HCT116 (cell line): ENCODE data around the gene CHN1.

Experiments
- CEBPB ChIP-seq: IDR thresholded peaks from 2 replicates; pipeline ENCODE4 v1.6.1; 2012; ENCODE audit warnings: low read depth
- POLR2A ChIP-seq: IDR thresholded peaks from 2 replicates; pipeline ENCODE4 v1.7.0; 2011; ENCODE audit warnings: borderline replicate concordance; ENCODE audit not compliant: insufficient read depth, insufficient read length; ENCODE audit errors: extremely low read depth
- POLR2AphosphoS5 ChIP-seq: IDR thresholded peaks from 2 replicates; pipeline ENCODE4 v1.6.1; 2011; ENCODE audit warnings: mild to moderate bottlenecking, low read depth, low read length, moderate library complexity
- TF ChIP-seq, protein P1 (sequence below), 3 experiments: fragments of 200-600 bp in 1 of 3; sonication (generic) in 1 of 3; IDR thresholded peaks in 2 of 3; conservative IDR thresholded peaks in 1 of 3; 2 replicates each; pipeline ENCODE4 v1.5.1; 2012 to 2017; ENCODE audit warnings: low read depth in 2 of 3, low read length in 2 of 3, antibody characterized with exemption in 1 of 3, borderline replicate concordance in 1 of 3, control low read depth in 1 of 3, mild to moderate bottlenecking in 1 of 3, mixed read lengths in 1 of 3, mixed run types in 1 of 3, moderate library complexity in 1 of 3; ENCODE audit not compliant: insufficient read depth in 1 of 3

GRCh38 chr2:174859563-174860169 lies 145.5 kb downstream of the CHN1 start:
- TF ChIP-seq POLR2A (no peak), CEBPB (no peak), POLR2AphosphoS5 (no peak)
- TF ChIP-seq, protein P1, sequence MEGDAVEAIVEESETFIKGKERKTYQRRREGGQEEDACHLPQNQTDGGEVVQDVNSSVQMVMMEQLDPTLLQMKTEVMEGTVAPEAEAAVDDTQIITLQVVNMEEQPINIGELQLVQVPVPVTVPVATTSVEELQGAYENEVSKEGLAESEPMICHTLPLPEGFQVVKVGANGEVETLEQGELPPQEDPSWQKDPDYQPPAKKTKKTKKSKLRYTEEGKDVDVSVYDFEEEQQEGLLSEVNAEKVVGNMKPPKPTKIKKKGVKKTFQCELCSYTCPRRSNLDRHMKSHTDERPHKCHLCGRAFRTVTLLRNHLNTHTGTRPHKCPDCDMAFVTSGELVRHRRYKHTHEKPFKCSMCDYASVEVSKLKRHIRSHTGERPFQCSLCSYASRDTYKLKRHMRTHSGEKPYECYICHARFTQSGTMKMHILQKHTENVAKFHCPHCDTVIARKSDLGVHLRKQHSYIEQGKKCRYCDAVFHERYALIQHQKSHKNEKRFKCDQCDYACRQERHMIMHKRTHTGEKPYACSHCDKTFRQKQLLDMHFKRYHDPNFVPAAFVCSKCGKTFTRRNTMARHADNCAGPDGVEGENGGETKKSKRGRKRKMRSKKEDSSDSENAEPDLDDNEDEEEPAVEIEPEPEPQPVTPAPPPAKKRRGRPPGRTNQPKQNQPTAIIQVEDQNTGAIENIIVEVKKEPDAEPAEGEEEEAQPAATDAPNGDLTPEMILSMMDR (IDR thresholded peaks at IDR 0.05 in 2 of 3, conservative IDR thresholded peaks at IDR 0.05 in 1 of 3; ENCODE audit: borderline replicate concordance in 1 of 3, insufficient read depth in 1 of 3, low read depth in 2 of 3, low read length in 2 of 3), result no peak
